ENCODE measurements around the gene CFAP54. TPM values are rescaled to one million over a fixed set of nuclear protein-coding genes. Genes with fewer than 3 reads are reported as not detected.

CFAP54 gene
- total and polyA plus RNA-seq, 2 donors (not counting 3 experiments of a cell fraction or from before 2014, with no cell fraction given) = 3.6 to 26.9 TPM

DNA sequence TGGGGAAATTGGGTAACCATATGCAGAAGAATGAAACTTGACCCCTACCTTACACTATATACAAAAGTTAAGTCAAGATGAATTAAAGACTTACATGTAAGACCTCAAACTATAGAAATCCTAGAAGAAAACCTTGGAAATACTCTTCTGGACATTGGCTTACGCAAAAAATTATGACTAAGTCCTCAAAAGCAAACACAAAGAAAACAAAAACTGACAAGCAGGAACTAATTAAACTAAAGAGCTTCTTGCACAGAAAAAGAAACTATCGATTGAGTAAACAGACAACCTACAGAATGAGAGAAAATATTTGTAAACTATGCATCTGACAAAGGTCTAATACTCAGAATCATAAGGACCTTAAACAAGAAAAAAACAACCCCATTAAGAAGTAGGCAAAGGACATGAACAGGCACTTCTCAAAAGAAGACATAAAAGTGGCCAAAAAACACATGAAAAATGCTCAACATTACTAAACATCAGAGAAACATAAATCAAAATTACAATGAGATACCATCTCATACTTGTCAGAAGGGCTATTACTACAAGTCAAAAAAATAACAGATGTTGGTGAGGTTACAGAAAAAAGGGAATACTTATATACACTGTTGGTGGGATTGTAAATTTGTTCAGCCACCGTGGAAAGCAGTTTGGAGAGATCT, 37.0 kb upstream of the CFAP54 start:
- H3K27ac ChIP-seq (ENCODE audit: insufficient read depth, low read depth, low read length) = no peak overlapping the region
- BruUV-seq (replicated peaks) = no TSS peak
- H3K4me2 ChIP-seq (ENCODE audit: insufficient read depth, low read length) = no peak overlapping the region
- H3K27me3 ChIP-seq (ENCODE audit: control insufficient read depth in 2 of 2, insufficient read depth in 2 of 2, low read length in 2 of 2) = no peaks in the 10 kb centered on the region
- no peaks in the 10 kb centered on the region for H4K20me1 ChIP-seq (replicated peaks; ENCODE audit: control insufficient read depth, extremely low read depth, insufficient read depth, low read length)
- no peak overlapping the region for H2AFZ ChIP-seq (ENCODE audit: low read depth, low read length)
- H3K4me3 ChIP-seq (replicated peaks in 1 of 3; ENCODE audit: insufficient read depth in 1 of 3, low read depth in 1 of 3, low read length in 3 of 3) = no peak overlapping the region
- no peaks in the 10 kb centered on the region for H3K9me1 ChIP-seq (replicated peaks; ENCODE audit: control insufficient read depth, extremely low read depth, insufficient read depth, low read length)
- intact Hi-C loops (cut with micrococcal nuclease) (no loop called here), dilution Hi-C loops (cut with MboI; ENCODE audit: extremely low pct_ligation_motif_present, low sequenced_read_pairs) (no loop called here)
- FAIRE-seq (no peak), DNase-seq (ENCODE audit: low read depth, low spot score) (no peak)
- H3K79me2 ChIP-seq (ENCODE audit: control insufficient read depth, insufficient read depth, low read length) = peaks cover 20% of the 10 kb centered on the region
- TF ChIP-seq GATA2 (IDR thresholded peaks at IDR 0.05; ENCODE audit: insufficient read depth, insufficient read length, low read depth, low read length) = no peak
- TF ChIP-seq, protein P1, sequence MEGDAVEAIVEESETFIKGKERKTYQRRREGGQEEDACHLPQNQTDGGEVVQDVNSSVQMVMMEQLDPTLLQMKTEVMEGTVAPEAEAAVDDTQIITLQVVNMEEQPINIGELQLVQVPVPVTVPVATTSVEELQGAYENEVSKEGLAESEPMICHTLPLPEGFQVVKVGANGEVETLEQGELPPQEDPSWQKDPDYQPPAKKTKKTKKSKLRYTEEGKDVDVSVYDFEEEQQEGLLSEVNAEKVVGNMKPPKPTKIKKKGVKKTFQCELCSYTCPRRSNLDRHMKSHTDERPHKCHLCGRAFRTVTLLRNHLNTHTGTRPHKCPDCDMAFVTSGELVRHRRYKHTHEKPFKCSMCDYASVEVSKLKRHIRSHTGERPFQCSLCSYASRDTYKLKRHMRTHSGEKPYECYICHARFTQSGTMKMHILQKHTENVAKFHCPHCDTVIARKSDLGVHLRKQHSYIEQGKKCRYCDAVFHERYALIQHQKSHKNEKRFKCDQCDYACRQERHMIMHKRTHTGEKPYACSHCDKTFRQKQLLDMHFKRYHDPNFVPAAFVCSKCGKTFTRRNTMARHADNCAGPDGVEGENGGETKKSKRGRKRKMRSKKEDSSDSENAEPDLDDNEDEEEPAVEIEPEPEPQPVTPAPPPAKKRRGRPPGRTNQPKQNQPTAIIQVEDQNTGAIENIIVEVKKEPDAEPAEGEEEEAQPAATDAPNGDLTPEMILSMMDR (IDR thresholded peaks at IDR 0.05; ENCODE audit: extremely low read depth in 1 of 2, insufficient read depth in 1 of 2, low read depth in 1 of 2, low read length in 2 of 2) = no peak
- TF ChIP-seq, protein P2, sequence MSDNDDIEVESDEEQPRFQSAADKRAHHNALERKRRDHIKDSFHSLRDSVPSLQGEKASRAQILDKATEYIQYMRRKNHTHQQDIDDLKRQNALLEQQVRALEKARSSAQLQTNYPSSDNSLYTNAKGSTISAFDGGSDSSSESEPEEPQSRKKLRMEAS (IDR thresholded peaks at IDR 0.05; ENCODE audit: insufficient read depth, insufficient read length) = no peak
- no peak for TF ChIP-seq POLR2AphosphoS5 (IDR thresholded peaks at IDR 0.05; ENCODE audit: insufficient read depth, low read depth, low read length)
- POLR2A ChIA-PET = no interaction called here
- peaks cover 25% of the 10 kb centered on the region for H3K4me1 ChIP-seq (ENCODE audit: control insufficient read depth, extremely low read depth, insufficient read depth, low read length)
- CTCF ChIA-PET = no interaction called here
- H3K9me3 ChIP-seq (replicated peaks; ENCODE audit: control insufficient read depth, insufficient read depth, low read length) = no peaks in the 10 kb centered on the region
- no peak overlapping the region for H3K9ac ChIP-seq (replicated peaks; ENCODE audit: extremely low read depth, insufficient read depth, low read length)
- no peaks in the 10 kb centered on the region for H3K36me3 ChIP-seq (ENCODE audit: control insufficient read depth in 2 of 2, extremely low read depth in 1 of 2, insufficient read depth in 2 of 2, low read length in 2 of 2)

Data from endothelial cell of umbilical vein (primary cell).